GM19023 (cell line): Measurements from ENCODE around the gene MYL12A.
A peak's percentile ranks its signal among the peaks of the same experiment; 100 is the strongest.

Experiments
- ATAC-seq: cut with Tn5 transposase; IDR thresholded peaks from one replicate; pipeline ENCODE4 v1.9.1; 2021; ENCODE audit warnings: mild to moderate bottlenecking, moderate library complexity; ENCODE audit not compliant: unreplicated experiment

Gene MYL12A

DNA sequence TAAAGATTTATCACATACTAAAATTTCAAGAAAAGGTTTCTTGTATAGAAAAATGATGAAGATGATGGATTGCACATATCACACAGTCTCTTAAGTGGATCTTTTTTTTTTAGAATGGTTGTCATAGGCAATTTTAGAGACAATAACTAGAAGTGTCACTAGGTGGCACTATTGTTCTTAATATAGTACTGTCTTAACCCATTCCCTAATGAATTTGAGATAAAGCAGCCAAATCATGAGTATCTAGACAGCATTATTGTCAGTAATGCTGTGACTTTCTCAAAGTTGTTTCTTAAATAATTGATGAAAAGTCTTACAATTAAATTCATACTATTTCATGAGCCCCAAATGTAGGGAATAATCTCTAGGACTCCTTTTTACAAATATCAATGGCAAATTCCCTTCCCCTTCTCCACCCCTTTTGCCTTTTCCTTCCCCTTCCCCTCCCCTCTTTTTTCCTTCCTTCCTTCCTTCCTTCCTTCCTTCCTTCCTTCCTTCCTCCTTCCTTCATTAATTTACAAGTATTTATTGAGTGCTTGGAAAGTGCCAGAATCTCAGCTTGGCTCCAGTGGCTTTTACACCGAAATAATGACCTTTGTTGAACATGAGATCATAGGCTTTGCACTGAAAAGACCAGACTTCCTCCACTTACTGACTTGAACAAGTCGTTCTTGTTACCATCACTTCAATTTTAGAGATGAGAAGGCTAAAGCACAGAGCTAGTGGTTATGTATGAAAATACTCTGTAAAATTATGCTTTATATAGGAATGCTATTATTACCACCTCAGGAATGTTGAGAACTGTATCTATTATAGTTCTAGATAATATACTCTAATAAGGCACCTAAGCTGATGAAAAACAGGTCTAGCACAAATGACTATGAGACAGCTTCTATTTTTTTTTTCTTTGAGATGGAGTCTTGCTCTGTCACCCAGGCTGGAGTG lies 34.1 kb downstream of the MYL12A start:
- no peak for ATAC-seq

DNA sequence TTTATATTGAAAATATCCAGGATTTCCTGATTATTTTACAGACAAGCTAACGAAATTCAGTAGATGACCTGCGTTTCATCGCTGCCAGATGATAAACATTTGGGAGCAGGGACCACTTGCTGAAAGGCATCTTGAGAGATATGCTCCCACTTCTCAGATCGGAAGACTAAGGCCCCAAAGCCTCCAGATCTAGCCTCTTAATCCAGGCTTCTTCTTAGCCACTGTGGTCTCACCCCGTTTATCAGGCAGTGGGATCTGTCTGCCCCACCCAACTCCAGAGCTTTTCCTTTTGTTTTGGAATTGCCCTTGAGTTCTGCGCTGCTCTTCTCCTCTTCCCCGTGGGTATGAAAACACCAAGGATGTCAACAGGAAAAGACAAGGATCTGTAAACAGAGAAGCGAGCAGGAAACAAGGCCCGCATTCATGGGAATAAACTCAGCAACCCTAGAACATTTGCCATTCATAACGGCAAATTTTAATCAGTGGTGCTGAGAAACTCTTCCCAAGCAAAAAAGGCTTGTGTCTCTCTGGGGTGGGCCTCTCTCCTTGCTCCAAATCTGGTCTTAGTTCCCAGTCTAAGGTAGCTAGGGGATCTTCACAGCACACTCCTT lies 35.8 kb downstream of the MYL12A start:
- no peak for ATAC-seq

DNA sequence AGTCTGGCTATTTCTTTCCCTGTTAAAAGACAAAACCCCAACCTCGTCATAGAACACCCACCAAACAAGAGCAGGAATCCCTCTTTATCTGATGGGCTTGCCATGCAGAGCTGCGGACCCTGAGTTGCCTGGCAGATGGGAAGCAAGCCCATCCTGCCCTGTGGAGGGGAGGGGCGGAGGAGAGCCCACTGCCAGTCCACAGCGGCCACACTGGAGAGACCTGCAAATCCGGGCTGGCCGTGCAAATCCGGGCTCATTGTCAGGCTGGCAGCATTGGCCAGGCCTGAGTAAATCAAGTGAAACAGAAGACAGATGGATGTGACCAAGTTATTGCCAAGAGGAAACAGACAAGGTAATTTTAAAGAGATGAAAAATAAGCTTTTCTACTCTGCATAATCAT lies 36.3 kb downstream of the MYL12A start:
- ATAC-seq = no peak

DNA sequence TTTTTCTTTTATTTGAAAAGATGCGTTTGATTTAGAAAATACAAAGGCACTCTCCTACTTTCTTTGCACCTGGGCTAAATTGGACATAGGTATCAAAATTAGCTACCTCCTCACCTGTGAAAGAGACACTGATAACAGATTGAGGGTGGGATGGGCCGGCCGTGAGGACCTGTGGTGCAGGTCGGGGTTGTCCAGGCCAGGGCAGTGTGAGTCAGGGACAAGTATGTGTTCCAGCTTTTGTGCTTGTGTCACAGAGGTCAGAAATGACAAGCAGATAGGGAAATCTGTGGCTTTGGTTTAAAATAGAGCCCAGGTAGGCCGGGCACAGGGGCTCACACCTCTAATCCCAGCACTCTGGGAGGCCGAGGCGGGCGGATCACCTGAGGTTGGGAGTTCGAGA lies 36.9 kb downstream of the MYL12A start:
- ATAC-seq = no peak

DNA sequence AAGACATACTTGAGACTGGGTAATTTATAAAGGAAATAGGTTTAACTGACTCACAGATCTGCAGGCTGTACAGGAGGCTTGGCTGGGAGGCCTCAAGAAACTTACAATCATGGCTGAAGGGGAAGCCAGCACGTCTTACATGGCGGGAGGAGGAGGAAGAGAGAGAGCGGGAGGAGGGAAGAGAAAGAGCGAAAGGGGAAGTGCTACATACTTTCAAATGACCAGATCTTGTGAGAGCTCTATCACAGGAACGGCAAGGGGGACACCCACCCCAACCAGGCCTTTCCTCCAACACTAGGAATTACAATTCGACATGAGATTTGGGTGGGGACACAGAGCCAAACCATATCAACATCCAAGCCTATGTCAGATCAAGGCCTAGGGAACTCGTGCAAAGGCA lies 38.6 kb downstream of the MYL12A start:
- no peak for ATAC-seq

DNA sequence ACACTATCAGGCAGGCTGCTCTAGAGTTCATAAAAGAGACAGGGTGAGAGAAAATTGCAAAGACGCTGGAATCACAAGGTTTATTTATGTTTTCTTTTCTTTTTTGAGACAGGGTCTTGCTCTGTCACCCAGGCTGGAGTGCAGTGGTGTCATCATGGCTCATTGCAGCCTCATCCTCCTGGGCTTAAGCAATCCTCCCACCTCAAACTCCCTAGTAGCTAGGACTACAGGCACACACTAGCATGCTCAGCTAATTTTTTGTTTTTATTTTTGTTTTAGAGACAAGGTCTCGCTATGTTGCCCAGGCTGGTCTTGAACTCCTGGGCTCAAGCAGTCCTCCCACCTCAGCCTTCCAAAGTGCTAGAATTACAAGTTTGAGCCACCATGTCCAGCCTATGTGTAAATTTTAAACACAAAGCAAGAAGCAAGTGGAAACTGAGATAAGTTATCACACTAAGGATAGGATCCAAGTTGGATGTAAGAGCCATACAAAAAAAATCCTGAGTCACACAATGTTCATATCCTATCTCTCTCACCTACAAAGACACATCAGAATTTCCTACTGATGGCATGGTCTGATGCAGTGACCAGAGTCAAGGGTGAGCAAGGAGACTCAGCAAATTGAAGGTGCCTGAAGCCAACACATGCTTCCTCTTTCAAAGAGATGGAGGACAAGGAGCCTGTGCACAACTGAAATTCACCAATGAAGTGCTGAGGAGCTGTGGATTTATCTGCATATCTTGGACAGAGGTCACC lies 45.8 kb downstream of the MYL12A start:
- ATAC-seq = no peak

DNA sequence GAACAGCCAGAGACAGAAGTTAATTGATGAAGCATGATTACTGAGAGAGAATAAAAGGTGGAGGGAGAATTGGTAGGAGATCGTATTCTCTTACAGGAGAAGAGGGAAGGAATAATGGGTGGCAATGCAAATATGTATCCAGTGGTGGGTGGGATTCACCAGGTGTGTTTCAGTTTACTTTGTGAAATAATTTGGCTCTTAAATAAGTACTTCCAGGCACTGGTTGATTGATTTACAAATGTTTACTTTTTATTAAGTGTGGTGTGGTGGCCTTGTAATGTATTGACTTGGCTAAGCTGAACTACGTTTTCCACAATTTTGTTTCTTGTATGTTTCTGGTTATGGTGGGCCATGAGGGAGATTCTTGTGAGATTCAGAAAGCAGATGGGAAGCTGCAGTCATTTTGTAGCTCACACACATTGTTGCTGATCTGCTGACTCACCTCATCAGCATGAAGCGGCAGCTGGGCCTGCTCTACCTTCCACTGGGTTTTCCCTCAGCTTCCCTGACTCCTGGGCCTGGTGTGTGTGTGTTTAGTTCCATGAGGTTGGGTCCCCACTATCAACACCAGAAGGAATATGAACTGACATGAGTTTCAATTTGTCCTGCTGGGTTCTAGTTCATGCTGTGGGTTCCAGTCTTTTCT lies 47.0 kb downstream of the MYL12A start:
- no peak for ATAC-seq

DNA sequence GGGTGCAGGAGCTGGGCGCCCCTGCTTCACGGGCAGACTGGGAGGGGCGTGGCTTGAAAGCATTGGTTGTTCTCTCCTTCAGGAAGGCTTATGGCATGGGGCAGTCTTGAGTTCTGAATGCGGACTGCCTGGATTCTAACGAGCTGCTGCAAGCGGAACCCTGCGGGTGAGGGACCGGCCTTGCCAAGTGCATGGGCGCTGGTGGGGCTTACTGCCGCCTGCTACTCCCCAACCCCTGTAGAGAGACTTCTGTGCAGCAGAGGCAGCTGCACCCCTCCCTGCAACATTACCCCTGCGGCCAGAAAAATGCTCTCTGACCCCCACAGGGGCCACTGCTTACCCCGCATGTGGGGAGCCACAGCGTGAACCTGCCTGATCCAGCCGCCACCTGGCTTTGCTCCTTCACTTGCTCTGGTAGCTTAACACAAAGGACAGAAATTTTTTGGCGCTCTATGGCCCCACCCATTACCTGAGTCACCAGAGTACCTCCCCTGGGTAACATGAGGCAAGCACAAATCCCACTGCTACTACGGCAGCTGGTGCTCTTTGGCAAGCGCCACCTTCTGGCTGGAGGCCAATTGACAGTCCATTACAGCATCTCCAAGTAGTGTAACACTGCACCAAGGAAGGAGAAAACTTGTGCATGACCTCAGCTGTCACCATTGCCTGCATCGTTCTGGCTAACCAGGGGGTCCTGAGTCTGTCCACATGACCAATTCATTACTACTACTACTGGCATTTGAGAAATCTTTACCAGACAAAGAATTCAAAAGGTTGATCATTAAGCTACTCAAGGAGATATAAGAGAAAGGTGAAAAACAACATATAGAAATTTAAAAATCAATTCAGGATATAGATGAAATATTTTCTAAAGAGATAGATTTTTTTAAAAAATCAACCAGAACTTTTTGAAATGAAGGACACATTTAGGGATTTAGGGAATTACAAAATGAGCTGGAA lies 49.7 kb downstream of the MYL12A start:
- peak; percentile 100 for ATAC-seq

DNA sequence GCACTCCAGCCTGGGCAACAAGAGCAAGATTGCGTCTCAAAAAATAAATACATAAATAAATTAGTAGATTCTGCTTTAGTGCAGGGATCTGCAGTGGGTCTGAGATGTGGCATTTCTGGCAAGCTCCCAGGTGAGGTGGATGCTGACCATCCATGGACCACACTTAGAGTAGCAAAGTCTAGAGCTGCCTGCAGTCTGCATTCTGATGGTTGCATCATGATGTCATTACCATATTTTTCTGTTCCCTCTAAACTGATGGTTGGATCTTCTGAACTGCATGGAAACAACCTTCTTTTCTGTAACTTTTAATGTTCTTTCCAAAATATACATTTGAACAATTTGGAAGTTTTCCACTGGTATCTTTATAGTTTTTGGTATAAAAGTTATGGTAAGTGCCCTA lies 57.2 kb downstream of the MYL12A start:
- ATAC-seq = no peak

DNA sequence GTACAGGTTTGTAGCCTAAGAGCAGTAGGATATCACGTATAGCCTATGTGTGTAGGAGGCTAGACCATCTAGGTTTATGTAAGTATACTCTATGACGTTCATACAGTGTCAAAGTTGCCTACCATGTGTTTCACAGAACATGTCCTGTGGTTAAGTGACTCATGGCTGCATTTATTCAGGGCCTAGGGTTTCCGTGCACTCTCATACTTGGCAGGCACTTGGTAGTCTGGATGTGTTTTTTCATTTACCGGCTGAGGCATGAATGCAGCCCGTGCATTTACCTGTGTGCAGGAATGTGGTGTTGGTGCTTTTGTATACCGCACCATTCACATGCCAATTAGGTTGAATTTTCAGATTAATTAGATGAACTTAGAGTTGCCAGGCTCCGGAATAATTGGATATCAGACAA lies 57.8 kb downstream of the MYL12A start:
- no peak for ATAC-seq
